K562 (cell line): ENCODE data around the gene PSORS1C1.

Experiments
- ARID3A ChIP-seq: IDR thresholded peaks from 2 replicates; pipeline ENCODE4 v1.6.1; 2012; ENCODE audit warnings: low read depth, low read length, improper control_type of control experiment, borderline replicate concordance
- CREB1 ChIP-seq, 2 experiments: sonication (generic) in 1 of 2; formaldehyde crosslinking in 1 of 2; IDR thresholded peaks; 2 replicates each; pipeline versions ENCODE4 v1.6.1 to v1.8.0; 2012 to 2022; ENCODE audit warnings: inconsistent platforms in 1 of 2, mild to moderate bottlenecking in 1 of 2, missing genetic modification reagents in 1 of 2, moderate library complexity in 1 of 2
- CTCF ChIP-seq, 3 experiments: IDR thresholded peaks in 2 of 3; conservative IDR thresholded peaks in 1 of 3; 2 replicates each; pipeline ENCODE4 v1.5.1; 2011 to 2012; ENCODE audit warnings: low read length in 3 of 3, mild to moderate bottlenecking in 3 of 3, control low read depth in 2 of 3, improper control_type of control experiment in 1 of 3, inconsistent platforms in 1 of 3, low read depth in 1 of 3, mixed read lengths in 1 of 3, moderate library complexity in 1 of 3; ENCODE audit not compliant: insufficient read depth in 2 of 3
- FOSL1 ChIP-seq: fragments of 200-800 bp; sonication (Bioruptor generic); conservative IDR thresholded peaks from 2 replicates; pipeline ENCODE4 v1.6.1; 2016; ENCODE audit warnings: missing genetic modification characterization, missing compliant biosample characterization
- HCFC1 ChIP-seq: IDR thresholded peaks from 2 replicates; pipeline ENCODE4 v1.6.1; 2012; ENCODE audit warnings: low read depth, low read length, improper control_type of control experiment
- JUNB ChIP-seq: fragments of 450-650 bp; formaldehyde crosslinking; conservative IDR thresholded peaks from 2 replicates; pipeline ENCODE4 v1.4.0; 2020; ENCODE audit warnings: mild to moderate bottlenecking
- MTA2 ChIP-seq: fragments of 450-650 bp; IDR thresholded peaks from 2 replicates; pipeline ENCODE4 v1.6.1; 2016; ENCODE audit warnings: low read depth
- RBM39 ChIP-seq: fragments of 200-400 bp; formaldehyde crosslinking; optimal IDR thresholded peaks from 2 replicates; pipeline ENCODE3; 2018; ENCODE audit warnings: low read depth, low read length
- SETDB1 ChIP-seq: IDR thresholded peaks from one replicate; pipeline ENCODE4 v1.6.1; 2012; ENCODE audit warnings: low read length, control low read depth, inconsistent platforms
- SMARCA4 ChIP-seq: fragments of 450-650 bp; IDR thresholded peaks from 2 replicates; pipeline ENCODE4 v1.6.1; 2016
- SOX6 ChIP-seq: fragments of 450-650 bp; IDR thresholded peaks from 2 replicates; pipeline ENCODE4 v1.6.1; 2014; ENCODE audit warnings: mild to moderate bottlenecking
- SP1 ChIP-seq: sonication (generic); formaldehyde crosslinking; IDR thresholded peaks from 2 replicates; pipeline ENCODE4 v1.8.1; 2022; ENCODE audit warnings: mild to moderate bottlenecking, missing genetic modification reagents
- SPI1 ChIP-seq: IDR thresholded peaks from 2 replicates; pipeline ENCODE4 v1.6.1; 2011; ENCODE audit warnings: low read depth, low read length, control low read depth, borderline replicate concordance
- ZNF318 ChIP-seq, 2 experiments: fragments of 450-650 bp; IDR thresholded peaks; 2 replicates each; pipeline ENCODE4 v1.6.1; 2016; ENCODE audit warnings: mild to moderate bottlenecking in 2 of 2, borderline replicate concordance in 1 of 2, low read depth in 1 of 2, moderate library complexity in 1 of 2

GRCh38 chr6:31091680-31092079 lies 22.9 kb upstream of the PSORS1C1 start:
- TF ChIP-seq FOSL1 (tag), result no peak
- no peak for TF ChIP-seq SP1
- no peak for TF ChIP-seq CTCF (IDR thresholded peaks at IDR 0.05 in 2 of 3, conservative IDR thresholded peaks at IDR 0.05 in 1 of 3; ENCODE audit: insufficient read depth in 2 of 3, low read depth in 1 of 3, low read length in 3 of 3)
- TF ChIP-seq HCFC1, result no peak
- TF ChIP-seq ARID3A, result no peak
- TF ChIP-seq SOX6, result no peak
- no peak for TF ChIP-seq RBM39
- TF ChIP-seq MTA2, result no peak
- no peak for TF ChIP-seq SMARCA4
- no peak for TF ChIP-seq JUNB
- TF ChIP-seq ZNF318 (IDR thresholded peaks at IDR 0.05; ENCODE audit: borderline replicate concordance in 1 of 2, low read depth in 1 of 2), result no peak
- no peak for TF ChIP-seq SETDB1
- TF ChIP-seq SPI1, result no peak
- no peak for TF ChIP-seq CREB1 (IDR thresholded peaks at IDR 0.05)
- TF ChIP-seq CREB1 (CRISPR knock-in tag; IDR thresholded peaks at IDR 0.05), result no peak
